ENCODE measurements around the gene CNN2.

DNA sequence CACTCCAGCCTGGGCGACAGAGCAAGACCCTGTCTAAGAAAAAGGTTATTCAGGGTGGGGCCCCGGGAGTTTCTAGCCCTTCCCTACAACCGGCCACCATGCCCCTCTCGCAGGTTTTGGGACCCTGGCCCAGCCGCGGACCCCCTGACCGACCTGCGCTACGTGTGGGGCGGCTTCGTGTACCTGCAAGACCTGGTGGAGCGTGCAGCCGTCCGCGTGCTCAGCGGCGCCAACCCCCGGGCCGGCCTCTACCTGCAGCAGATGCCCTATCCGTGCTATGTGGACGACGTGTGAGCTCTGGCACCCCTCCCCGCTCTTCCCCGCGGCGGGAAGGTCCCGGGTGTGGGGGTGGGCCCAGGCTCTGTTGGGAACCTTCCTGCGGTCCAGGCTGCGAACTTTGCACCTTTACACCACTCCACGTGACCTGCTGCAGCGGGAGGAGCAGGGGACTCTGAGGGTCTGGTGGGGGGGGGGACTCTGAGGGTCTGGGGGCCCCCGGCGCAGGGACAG, 19.8 kb downstream of the CNN2 start:
- TF ChIP-seq, protein P1, sequence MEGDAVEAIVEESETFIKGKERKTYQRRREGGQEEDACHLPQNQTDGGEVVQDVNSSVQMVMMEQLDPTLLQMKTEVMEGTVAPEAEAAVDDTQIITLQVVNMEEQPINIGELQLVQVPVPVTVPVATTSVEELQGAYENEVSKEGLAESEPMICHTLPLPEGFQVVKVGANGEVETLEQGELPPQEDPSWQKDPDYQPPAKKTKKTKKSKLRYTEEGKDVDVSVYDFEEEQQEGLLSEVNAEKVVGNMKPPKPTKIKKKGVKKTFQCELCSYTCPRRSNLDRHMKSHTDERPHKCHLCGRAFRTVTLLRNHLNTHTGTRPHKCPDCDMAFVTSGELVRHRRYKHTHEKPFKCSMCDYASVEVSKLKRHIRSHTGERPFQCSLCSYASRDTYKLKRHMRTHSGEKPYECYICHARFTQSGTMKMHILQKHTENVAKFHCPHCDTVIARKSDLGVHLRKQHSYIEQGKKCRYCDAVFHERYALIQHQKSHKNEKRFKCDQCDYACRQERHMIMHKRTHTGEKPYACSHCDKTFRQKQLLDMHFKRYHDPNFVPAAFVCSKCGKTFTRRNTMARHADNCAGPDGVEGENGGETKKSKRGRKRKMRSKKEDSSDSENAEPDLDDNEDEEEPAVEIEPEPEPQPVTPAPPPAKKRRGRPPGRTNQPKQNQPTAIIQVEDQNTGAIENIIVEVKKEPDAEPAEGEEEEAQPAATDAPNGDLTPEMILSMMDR (IDR thresholded peaks at IDR 0.05): no peak
- no peak for TF ChIP-seq POLR2A (IDR thresholded peaks at IDR 0.05)
- TF ChIP-seq EP300 (IDR thresholded peaks at IDR 0.05): no peak

Data from ovary (tissue), 3 donors.